Stimulated activated CD4-positive, alpha-beta T cell treated with anti-CD3 and anti-CD28 coated beads, Interleukin-15, amount 100 ng/mL, for 48 hours (primary cell): Measurements from ENCODE around the gene KCNQ1.

ENCODE experiments used
- DNase-seq, 2 donors: peaks; one replicate each; pipeline ENCODE4 v3.0.0-alpha.2; 2020; ENCODE audit warnings: low read depth in 2 of 2

Gene KCNQ1

GRCh38 chr11:2565447-2566222 is 120.8 kb downstream of the KCNQ1 start:
- no peak for DNase-seq

GRCh38 chr11:2566223-2567025 is 121.6 kb downstream of the KCNQ1 start:
- DNase-seq = no peak

GRCh38 chr11:2567026-2567671 is 122.3 kb downstream of the KCNQ1 start:
- DNase-seq = no peak

DNA sequence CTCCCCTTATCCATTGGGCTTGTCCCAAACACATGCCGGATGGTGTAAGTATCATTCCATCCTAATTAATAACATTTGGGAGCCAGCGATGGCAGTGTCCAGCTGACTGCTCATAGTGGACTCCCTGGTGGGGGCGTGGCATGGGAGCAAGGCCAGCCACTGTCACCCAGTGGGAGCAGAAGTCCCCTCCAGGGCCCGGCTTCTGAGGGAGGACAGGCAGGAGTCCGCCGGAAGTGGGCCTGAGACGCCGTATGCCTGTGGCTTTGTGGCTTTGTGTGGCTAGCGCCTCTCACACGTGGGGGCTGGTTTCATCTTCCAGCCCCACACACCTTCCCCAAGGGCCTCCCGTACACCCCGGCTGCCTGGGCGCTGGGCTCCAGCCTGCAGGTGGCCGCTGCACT is 124.5 kb downstream of the KCNQ1 start:
- no peak for DNase-seq

- DNase-seq = no peak
Measured at GRCh38 chr11:2569731-2570210, 125.0 kb downstream of the KCNQ1 start.

DNA sequence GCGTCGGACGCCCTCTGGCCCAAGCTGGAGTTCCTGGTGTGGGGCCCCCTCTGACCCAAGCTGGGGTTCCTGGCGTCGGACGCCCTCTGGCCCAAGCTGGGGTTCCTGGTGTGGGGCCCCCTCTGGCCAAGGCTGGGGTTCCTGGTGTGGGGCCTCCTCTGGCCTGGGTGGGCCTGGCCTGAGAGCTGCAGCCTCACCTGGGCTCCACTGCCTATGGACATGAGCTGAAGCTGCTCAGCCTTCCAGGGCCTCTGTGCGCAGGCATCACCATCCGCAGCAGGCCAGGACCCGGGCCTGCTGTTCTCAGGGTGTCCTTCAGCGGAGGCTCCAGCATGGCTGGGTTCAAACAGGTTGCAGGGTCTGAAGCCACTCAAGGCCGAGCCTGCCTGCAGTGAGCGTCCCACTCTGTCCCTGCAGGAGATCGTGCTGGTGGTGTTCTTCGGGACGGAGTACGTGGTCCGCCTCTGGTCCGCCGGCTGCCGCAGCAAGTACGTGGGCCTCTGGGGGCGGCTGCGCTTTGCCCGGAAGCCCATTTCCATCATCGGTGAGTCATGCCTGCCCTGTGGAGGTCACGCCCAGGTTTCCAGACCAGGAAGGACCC is 125.5 kb downstream of the KCNQ1 start:
- DNase-seq = no peak

DNA sequence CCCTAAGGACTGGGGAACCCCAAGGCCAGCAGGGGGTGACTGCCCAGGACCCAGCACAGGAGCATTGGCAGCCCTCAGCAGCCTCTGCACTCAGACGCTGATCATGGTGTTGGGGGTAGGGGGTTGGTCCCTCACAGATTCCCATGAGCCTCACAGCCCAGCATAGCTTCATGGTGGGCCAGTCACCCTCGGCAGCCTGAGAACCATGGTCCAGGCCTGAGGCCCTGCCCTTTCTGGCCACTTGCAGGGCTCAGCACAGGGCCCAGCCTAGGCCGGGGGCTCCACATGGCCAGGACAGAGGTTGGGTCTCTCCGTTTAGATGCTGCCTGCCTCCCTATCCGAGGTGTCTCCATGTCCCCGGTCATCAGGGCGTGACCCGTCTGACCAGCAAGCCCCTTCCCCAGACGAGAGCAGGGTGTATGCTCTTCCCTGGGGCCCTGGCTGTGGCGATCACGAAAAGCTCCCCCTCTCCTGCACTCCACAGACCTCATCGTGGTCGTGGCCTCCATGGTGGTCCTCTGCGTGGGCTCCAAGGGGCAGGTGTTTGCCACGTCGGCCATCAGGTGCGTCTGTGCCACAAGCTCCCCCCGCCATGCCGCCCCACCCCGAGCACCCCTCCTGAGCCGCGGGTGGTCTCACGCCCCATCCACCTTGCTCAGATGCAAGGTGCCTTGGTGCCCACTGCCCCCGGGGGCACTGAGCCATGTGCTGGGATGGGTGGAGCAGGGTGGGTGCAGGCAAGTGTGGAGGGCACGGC is 126.2 kb downstream of the KCNQ1 start:
- DNase-seq = no peak

- DNase-seq = no peak
Measured at GRCh38 chr11:2571598-2572281, 126.9 kb downstream of the KCNQ1 start.

DNA sequence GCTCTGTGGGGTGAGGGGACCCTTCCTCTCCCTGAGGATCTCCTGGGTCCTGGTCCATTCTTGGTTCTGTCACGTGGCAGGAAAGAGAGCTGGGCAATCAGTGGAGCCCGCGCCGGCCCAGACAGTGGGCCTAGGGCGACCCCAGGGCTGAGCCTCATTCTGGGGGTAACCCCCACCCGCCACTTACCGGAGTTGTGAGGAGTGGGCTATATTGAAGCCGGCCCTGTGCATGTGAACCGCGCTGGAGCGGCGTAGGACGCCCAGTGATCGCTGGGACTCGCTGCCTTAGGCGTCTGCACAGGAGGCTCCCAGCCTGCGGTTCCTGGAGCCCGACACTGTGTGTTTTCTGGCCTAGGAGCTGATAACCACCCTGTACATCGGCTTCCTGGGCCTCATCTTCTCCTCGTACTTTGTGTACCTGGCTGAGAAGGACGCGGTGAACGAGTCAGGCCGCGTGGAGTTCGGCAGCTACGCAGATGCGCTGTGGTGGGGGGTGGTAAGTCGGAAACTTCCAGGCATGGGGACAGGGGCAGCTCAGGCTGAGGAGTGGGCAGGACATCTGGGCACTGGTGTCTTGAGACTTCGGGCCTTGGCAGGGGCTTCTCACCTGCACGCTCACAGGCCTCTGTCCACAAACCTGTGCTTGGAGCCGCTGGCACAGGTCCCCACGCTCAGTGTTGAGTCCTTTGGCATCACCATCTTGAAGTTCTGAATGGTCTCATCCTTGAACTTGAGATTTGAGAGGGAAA is 127.9 kb downstream of the KCNQ1 start:
- no peak for DNase-seq

DNA sequence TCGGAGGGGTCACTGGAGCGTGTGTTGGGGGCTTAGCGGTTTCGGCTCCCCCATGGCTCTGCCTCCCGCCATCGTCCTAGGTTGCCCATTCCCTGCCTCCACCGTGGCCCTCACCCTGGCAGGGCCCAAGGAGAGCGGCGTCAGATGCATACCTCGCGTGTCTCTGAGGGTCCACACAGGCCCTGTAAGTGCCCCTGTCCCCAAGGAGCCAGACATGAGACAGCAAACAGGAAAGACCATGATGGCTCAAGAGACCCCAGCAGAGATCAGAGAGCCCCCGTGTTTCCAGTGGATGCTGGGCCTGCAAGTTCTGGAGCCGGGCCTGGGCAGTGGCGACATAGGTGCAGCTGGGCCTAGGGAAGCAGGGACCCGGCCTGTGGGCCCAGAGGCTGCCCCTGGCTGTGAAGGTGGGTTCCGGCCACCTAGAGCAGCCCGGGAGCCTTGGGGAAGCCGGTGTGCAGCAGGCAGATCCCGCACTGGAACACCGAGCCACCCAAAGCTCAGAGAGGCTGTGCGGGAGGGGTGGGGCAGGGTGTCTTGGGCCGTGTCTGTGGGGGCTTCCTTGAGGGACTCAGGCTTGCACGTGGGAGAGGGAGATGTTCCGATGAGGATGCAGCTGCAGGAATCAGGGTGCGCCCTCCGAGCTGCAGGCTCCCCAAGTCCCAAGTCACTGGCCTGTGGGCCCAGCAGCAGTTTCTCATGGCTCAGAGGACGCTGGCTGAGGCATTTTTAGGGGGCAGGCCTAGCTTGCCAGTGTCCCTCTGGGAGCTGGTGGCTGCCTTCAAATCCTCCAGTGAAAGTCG is 128.6 kb downstream of the KCNQ1 start:
- DNase-seq = no peak

DNA sequence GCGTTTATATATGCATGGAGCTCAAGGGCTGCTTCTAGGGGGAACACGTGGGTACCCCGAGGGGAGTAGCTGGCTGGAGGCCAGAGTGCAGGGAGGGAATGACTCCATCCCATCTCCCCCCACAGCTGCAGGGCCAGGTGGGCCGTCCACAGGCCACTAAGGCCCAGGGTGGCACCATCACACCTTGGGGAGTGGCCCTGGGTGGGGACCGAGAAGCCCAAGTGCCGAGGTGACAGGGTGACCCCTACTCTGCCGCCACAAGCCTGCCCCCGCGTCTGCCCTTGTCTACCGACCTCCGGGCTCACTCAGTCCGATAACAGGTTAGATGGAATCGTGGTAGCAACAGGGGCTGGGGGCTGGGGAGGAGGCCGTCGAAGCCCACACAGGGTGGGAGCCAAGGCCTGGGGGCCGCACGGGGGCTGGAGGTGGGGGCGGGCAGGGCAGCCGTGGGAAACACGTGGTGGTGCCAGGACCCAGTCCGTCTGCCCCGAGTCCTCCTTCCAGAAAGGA is 129.3 kb downstream of the KCNQ1 start:
- DNase-seq = no peak

DNA sequence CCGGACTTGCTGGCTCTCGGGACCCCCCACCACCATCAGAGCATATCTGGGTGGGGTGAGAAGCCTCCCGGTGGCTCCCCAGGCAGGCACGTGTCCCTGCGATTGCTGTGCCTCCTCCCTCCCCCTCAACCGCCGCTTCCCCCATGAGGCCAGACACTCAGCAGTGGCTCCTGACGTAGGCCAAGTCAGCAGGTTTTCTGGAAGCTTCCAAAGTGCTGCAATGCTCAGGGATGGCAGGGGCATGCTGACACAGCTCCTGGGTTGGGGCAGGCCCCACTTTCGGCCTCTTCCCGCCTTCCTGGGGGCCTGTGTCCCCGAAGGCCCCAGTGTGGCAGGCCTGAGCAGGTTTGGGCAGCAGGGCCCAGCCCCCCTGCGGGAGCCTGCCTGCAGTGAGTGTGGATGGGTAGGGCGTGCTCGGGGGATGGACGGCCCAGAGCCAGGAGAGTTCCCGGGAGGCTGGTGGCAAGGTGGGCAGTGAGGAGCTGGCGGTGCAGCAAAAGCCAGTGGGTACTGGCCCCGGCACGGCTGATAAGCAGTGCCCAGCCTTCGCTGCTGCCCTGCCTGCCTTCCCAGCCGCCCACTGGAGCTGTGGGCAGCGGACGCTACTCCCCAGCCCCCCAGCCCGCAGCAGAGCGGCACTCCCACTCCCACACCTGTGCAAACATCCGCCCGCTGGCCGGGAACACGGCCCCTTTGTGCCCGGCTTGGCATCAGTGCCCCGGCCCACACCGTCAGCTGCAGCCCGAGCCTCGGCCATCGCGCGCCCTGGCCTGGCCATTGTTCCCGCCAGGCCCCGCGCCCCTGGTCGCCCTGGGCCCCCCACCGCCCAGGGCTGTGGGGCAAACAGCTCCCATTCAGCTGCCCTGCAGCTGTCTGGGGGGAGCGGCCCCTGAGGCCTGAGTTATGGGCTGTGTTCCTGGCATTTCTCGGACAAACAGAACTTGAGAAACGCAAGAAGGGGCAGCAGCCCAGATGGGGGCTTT is 130.0 kb downstream of the KCNQ1 start:
- no peak for DNase-seq

- DNase-seq = no peak
Measured at GRCh38 chr11:2575591-2576051, 130.8 kb downstream of the KCNQ1 start.

DNA sequence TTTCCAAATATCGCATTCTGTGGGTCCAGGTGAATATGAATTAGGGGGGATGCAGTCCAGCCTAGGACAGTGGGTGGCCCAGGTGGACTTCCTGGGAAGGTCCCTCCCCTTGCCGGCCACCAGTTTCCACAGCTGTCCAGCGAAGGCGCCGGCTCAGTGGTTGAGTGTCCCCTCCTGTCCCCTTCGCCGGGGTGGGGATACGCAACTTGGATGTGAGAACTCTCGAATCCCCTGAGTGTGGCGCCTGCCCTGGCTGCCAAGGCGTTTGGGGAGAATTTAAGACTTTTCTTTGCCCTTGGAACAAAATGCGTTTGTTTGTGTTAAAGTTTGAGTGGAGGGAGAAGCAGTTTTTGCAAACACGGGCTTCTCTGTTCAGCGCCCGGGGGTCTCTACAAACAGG is 131.3 kb downstream of the KCNQ1 start:
- DNase-seq = no peak

DNA sequence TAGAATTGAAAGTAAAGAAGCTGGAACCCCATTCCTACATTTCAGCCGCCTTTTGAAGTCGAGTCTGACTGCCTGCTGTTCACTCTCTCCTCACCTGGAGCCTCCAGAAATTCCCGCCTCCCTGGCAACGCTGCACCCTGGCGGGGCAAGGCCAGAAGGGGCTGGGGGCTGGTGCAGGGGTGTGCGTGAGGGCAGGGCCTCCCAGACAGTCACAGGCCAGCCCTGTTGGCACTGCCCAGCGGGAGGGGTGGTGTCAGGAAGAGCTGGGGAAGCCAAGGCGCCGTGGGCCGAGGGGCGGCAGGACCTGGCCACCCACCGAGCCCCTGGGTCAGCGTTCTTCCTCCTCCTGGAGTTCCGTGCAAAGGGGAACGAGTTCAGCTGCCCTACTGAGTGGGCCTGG is 131.7 kb downstream of the KCNQ1 start:
- no peak for DNase-seq

DNA sequence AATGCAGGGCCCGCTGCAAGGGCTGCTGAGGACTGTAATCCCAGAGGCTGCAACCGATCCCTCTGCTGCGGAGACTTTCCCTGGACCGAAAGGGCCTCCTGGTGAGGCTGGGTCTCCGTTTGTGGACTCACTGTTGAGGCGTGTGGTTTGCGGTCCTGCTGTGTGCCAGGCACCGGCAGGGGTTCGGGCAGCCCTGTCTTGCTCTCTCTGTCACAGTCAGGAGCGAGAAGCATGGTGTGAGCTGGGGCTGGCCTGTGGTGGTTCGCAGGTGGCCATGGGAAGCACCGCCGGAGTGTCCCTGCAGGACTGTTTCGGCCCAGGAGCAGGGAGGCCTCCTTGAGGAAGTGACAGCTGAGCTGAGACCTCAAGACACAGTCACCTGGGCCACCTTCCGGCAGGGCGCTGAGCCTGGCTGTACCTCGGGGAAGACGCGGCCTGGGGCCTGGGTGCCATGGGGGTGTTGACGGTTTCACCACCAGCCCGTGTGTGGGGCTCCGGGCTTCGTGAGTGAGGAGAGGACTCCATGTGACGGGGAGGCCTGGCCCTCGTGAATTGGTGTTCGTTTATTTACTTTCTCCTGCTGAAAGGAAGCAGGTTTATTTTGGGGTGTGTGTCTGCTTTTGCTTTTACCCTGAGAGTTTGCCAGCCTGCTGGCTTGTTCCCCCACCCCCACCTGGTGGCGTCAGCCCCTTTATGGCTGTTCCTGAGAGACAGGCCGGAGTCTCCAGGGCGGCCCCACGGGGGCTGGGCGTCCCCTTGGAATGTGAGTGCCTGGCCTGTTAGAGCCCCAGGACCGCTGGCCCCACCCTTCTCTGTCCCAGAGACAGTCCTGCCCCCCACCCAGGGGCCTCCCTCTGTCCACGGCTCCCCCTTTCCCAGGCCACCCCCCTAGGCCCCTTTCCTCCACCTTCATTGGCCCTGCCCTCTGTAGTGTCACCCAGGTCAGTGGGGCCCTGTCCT is 132.5 kb downstream of the KCNQ1 start:
- DNase-seq = no peak
